IPS DF 6.9 (cell line): ENCODE data around the gene PGAM2.
"Not testable (repeated sequence)": the region's sequence is repeated elsewhere in the genome, so short reads cannot be mapped to it uniquely, and the experiment has no call there.

Source experiments
- DNase-seq: peaks from one replicate; pipeline ENCODE4 v3.0.0-alpha.2; 2013; ENCODE audit warnings: low read depth, low spot score
- H3K27ac ChIP-seq: one replicate; pipeline ENCODE4 v1.5.1; 2013; ENCODE audit warnings: low read length, control low read depth
- H3K27me3 ChIP-seq: 2 replicates; pipeline ENCODE4 v1.6.1; 2013; ENCODE audit warnings: mild to moderate bottlenecking, low read length; ENCODE audit not compliant: control insufficient read depth, insufficient read depth
- H3K36me3 ChIP-seq: 2 replicates; pipeline ENCODE4 v1.6.1; 2013; ENCODE audit warnings: low read length; ENCODE audit not compliant: control insufficient read depth, insufficient read depth
- H3K4me1 ChIP-seq: 2 replicates; pipeline ENCODE4 v1.6.1; 2013; ENCODE audit warnings: low read length; ENCODE audit not compliant: control insufficient read depth, insufficient read depth
- H3K4me3 ChIP-seq: 2 replicates; pipeline ENCODE4 v1.5.1; 2013; ENCODE audit warnings: mild to moderate bottlenecking, low read length
- H3K9me3 ChIP-seq: 2 replicates; pipeline ENCODE4 v1.6.1; 2013; ENCODE audit warnings: low read length, inconsistent platforms; ENCODE audit not compliant: control insufficient read depth, insufficient read depth
- WGBS: extraction: QIAGEN DNeasy Blood & Tissue Kit; methylation state at CpG from one replicate; pipeline ENCODE4 v1.1.7; 2013; ENCODE audit warnings: mixed read lengths, missing lambda C conversion rate; ENCODE audit not compliant: insufficient read length, insufficient coverage; 5-methylcytosine and 5-hydroxymethylcytosine counted together

Gene PGAM2

GRCh38 chr7:44033971-44034844 is 31.2 kb downstream of the PGAM2 start:
- H3K4me3 ChIP-seq, DNase-seq, H3K27ac ChIP-seq, H3K9me3 ChIP-seq, H3K36me3 ChIP-seq, H3K4me1 ChIP-seq, H3K27me3 ChIP-seq: not testable (repeated sequence)
- no CpG with 5 or more reads among the region's 18 CpGs for WGBS

GRCh38 chr7:44032031-44032430 is 33.3 kb downstream of the PGAM2 start:
- H3K4me3 ChIP-seq, H3K36me3 ChIP-seq, H3K9me3 ChIP-seq, H3K27me3 ChIP-seq, H3K4me1 ChIP-seq, H3K27ac ChIP-seq, DNase-seq: not testable (repeated sequence)
- WGBS = no CpG with 5 or more reads among the region's 6 CpGs

- not testable (repeated sequence) for H3K27ac ChIP-seq, H3K27me3 ChIP-seq, H3K4me3 ChIP-seq, H3K9me3 ChIP-seq, DNase-seq, H3K36me3 ChIP-seq, H3K4me1 ChIP-seq
- no CpG with 5 or more reads among the region's 13 CpGs for WGBS
Observed at GRCh38 chr7:44031319-44031718, 34.0 kb downstream of the PGAM2 start.

GRCh38 chr7:44030029-44030428 is 35.3 kb downstream of the PGAM2 start:
- not testable (repeated sequence) for H3K36me3 ChIP-seq, H3K27me3 ChIP-seq, H3K9me3 ChIP-seq, DNase-seq, H3K27ac ChIP-seq, H3K4me1 ChIP-seq, H3K4me3 ChIP-seq
- no CpG with 5 or more reads among the region's 5 CpGs for WGBS

- H3K4me1 ChIP-seq, DNase-seq, H3K27me3 ChIP-seq, H3K36me3 ChIP-seq, H3K4me3 ChIP-seq, H3K27ac ChIP-seq, H3K9me3 ChIP-seq: not testable (repeated sequence)
- no CpG with 5 or more reads among the region's 11 CpGs for WGBS
Observed at GRCh38 chr7:44029433-44029832, 35.9 kb downstream of the PGAM2 start.

GRCh38 chr7:44022796-44023467 is 42.4 kb downstream of the PGAM2 start:
- not testable (repeated sequence) for H3K27me3 ChIP-seq, DNase-seq, H3K9me3 ChIP-seq, H3K4me1 ChIP-seq, H3K4me3 ChIP-seq, H3K36me3 ChIP-seq, H3K27ac ChIP-seq
- no CpG with 5 or more reads among the region's 6 CpGs for WGBS

- H3K27ac ChIP-seq, H3K27me3 ChIP-seq, H3K36me3 ChIP-seq, H3K9me3 ChIP-seq, H3K4me3 ChIP-seq, DNase-seq, H3K4me1 ChIP-seq: not testable (repeated sequence)
- WGBS = no CpG with 5 or more reads among the region's 7 CpGs
Observed at GRCh38 chr7:44022069-44022468, 43.3 kb downstream of the PGAM2 start.

GRCh38 chr7:44019825-44020224 is 45.5 kb downstream of the PGAM2 start:
- not testable (repeated sequence) for H3K9me3 ChIP-seq, H3K36me3 ChIP-seq, H3K27ac ChIP-seq, H3K27me3 ChIP-seq, DNase-seq, H3K4me3 ChIP-seq, H3K4me1 ChIP-seq
- WGBS = no CpG with 5 or more reads among the region's 6 CpGs

- H3K9me3 ChIP-seq, H3K4me1 ChIP-seq, H3K27me3 ChIP-seq, H3K27ac ChIP-seq, H3K36me3 ChIP-seq: not testable (repeated sequence)
- no CpG with 5 or more reads among the region's 63 CpGs for WGBS
- DNase-seq = peak; percentile 85
- peak overlapping the region; percentile 72; the same call in 1 of the 2 replicates for H3K4me3 ChIP-seq
Observed at GRCh38 chr7:44018857-44019807, 46.2 kb downstream of the PGAM2 start.

GRCh38 chr7:44015090-44015489 is 50.3 kb downstream of the PGAM2 start:
- H3K4me3 ChIP-seq, H3K4me1 ChIP-seq, H3K27me3 ChIP-seq, DNase-seq, H3K36me3 ChIP-seq, H3K27ac ChIP-seq, H3K9me3 ChIP-seq: not testable (repeated sequence)
- WGBS = no CpG with 5 or more reads among the region's 12 CpGs
